Chondrocyte (in vitro differentiated cells): Measurements from ENCODE around the gene DCTN1. TPM values are rescaled to one million over a fixed set of nuclear protein-coding genes. Genes with fewer than 3 reads are reported as not detected.

Source experiments
- DNase-seq: peaks from one replicate; pipeline ENCODE4 v3.0.0; 2021; ENCODE audit warnings: mixed read lengths, low spot score
- H3K27ac Mint-ChIP-seq: one replicate; pipeline ENCODE4 v1.8.0; 2021; ENCODE audit warnings: mild to moderate bottlenecking, moderate library complexity, mixed read lengths; ENCODE audit not compliant: unreplicated experiment
- H3K27me3 Mint-ChIP-seq: 2 replicates; pipeline ENCODE4 v1.8.0; 2021; ENCODE audit warnings: low read depth, mixed read lengths
- H3K36me3 Mint-ChIP-seq: 2 replicates; pipeline ENCODE4 v1.8.0; 2021; ENCODE audit warnings: low read depth, mixed read lengths
- H3K4me1 Mint-ChIP-seq: 2 replicates; pipeline ENCODE4 v1.8.0; 2021; ENCODE audit warnings: low read depth, mild to moderate bottlenecking, mixed read lengths
- H3K4me3 Mint-ChIP-seq: one replicate; pipeline ENCODE4 v1.8.0; 2021; ENCODE audit warnings: mild to moderate bottlenecking, moderate library complexity, mixed read lengths; ENCODE audit not compliant: unreplicated experiment
- H3K9me3 Mint-ChIP-seq: 2 replicates; pipeline ENCODE4 v1.8.0; 2021; ENCODE audit warnings: low read depth, mixed read lengths
- total RNA-seq: library from RNA; stranded (reverse); gene quantifications from 3 replicates; pipeline ENCODE4 v1.2.1, GENCODE V29; 2021
- TF ChIP-seq, protein P1 (sequence below): fragments of 200-600 bp; sonication (generic); IDR thresholded peaks from 2 replicates; pipeline ENCODE4 v1.5.0; 2021; ENCODE audit warnings: antibody characterized with exemption, mild to moderate bottlenecking, moderate library complexity

DCTN1 gene
- total RNA-seq, 1 donor from 2014 or later = 157 TPM

DNA sequence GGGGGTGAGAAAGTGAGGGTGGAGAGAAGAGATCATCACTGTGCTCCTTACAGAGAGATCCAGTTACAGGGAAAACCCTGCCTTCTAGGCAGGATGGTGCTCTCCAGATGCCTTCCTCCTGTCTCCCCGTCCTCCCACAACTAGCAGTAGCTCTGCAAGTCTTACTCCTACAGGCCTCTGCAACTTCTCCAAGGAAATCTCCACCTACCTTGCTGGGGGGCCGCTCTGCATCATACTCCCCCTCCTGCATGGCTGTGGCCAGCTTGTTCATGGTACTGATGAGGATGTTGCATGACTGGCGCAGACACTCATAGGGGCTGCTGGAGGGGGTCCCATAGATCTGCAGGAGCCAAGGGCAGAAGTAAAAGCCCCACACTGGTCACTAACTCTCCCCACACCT lies 14.1 kb downstream of the DCTN1 start:
- peaks cover 72% of the 10 kb centered on the region for H3K36me3 Mint-ChIP-seq
- H3K27me3 Mint-ChIP-seq = no peaks in the 10 kb centered on the region
- no peak overlapping the region for H3K27ac Mint-ChIP-seq
- no peak overlapping the region for H3K4me3 Mint-ChIP-seq
- H3K9me3 Mint-ChIP-seq = no peaks in the 10 kb centered on the region
- TF ChIP-seq, protein P1, sequence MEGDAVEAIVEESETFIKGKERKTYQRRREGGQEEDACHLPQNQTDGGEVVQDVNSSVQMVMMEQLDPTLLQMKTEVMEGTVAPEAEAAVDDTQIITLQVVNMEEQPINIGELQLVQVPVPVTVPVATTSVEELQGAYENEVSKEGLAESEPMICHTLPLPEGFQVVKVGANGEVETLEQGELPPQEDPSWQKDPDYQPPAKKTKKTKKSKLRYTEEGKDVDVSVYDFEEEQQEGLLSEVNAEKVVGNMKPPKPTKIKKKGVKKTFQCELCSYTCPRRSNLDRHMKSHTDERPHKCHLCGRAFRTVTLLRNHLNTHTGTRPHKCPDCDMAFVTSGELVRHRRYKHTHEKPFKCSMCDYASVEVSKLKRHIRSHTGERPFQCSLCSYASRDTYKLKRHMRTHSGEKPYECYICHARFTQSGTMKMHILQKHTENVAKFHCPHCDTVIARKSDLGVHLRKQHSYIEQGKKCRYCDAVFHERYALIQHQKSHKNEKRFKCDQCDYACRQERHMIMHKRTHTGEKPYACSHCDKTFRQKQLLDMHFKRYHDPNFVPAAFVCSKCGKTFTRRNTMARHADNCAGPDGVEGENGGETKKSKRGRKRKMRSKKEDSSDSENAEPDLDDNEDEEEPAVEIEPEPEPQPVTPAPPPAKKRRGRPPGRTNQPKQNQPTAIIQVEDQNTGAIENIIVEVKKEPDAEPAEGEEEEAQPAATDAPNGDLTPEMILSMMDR = no peak
- peak; percentile 69 for DNase-seq
- no peaks in the 10 kb centered on the region for H3K4me1 Mint-ChIP-seq

DNA sequence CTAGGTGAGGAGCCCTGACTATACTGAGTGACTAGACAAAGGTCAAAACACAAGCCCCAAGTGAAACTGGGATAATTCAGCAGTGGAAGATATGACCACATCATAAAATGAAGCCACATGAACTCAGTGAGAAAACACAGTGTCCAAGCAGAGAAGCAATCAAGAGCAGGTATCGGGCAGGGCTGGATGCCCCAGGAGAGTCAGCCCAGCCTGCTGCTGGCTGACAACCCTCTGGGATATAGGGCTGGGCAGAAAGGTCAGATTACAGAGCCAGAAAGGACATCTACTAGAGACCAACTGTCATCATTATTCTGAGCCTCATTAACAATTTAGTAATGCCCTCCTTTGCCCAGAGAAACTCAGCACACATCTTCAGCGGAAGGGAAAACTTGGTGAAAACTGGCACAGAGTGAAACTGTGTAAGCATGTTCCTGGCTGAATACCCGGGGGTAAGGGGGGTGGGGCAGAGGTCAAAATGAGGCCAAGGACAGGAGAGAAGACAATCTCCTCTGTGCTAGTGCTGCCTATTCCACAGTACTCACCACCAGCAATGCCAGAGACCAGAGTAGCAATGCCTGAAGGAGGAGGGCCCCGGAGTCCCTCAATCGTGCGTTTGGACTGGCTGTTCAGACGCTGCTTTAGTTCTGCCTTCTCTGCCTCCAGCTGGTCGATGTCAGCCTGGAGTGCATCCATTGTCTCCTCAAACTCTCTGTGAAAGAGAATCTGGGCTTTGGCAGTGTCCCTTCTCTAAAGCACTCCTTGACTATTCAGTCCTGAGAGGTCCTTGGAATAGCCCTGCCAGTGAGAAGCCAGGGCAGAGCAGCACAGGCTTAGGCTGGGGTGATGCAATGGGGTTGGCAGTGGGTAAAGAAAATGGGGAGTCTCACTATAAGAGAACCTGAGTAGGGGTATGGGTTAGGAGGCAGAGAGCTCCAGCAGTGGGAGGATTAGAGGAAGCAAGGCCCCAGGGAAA lies 15.3 kb downstream of the DCTN1 start:
- Mint-ChIP-seq H3K36me3 (peaks cover 66% of the 10 kb centered on the region), H3K9me3 (no peaks in the 10 kb centered on the region), H3K27me3 (no peaks in the 10 kb centered on the region), H3K27ac (no peak overlapping the region), H3K4me3 (no peak overlapping the region), H3K4me1 (no peaks in the 10 kb centered on the region)
- TF ChIP-seq, protein P1 = no peak
- DNase-seq = peak; percentile 62

- Mint-ChIP-seq H3K9me3 (no peaks in the 10 kb centered on the region), H3K27ac (no peak overlapping the region), H3K4me3 (no peak overlapping the region), H3K27me3 (no peaks in the 10 kb centered on the region), H3K4me1 (no peaks in the 10 kb centered on the region), H3K36me3 (peaks cover 60% of the 10 kb centered on the region)
- DNase-seq = no peak
- TF ChIP-seq, protein P1 = no peak
These were observed 18.8 kb downstream of the DCTN1 start for GRCh38 chr2:74361327-74361726.

DNA sequence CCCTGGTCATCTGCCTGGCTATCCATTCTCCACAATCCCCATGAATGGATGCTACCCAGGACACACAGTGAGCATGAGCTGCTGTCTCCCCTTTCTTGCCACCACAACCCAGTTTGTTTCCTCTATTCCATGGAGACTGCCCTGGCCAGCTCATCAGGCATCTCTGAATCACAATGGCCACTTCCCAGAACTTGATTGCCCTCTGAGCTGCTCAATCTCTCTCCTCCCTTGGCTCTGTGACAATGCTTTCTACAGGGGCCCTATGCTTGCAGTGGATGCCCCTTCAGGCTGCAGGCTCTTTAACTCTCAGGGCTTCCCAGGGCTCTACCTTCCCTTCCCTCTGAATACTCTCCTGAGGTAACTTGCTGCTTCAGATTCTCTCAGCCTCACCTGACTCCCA lies 22.5 kb downstream of the DCTN1 start:
- Mint-ChIP-seq H3K36me3 (peaks cover 42% of the 10 kb centered on the region), H3K4me1 (no peaks in the 10 kb centered on the region), H3K9me3 (no peaks in the 10 kb centered on the region)

GRCh38 chr2:74349889-74350288 lies 30.2 kb downstream of the DCTN1 start:
- TF ChIP-seq, protein P1 = no peak
- Mint-ChIP-seq H3K27ac (no peak overlapping the region), H3K27me3 (no peaks in the 10 kb centered on the region), H3K36me3 (peaks cover 2% of the 10 kb centered on the region), H3K9me3 (no peaks in the 10 kb centered on the region), H3K4me1 (no peaks in the 10 kb centered on the region), H3K4me3 (no peak overlapping the region)
- DNase-seq = no peak

More for the DNA sequence above, 22.5 kb downstream of the DCTN1 start:
- TF ChIP-seq, protein P1 = no peak
- H3K4me3 Mint-ChIP-seq = no peak overlapping the region
- H3K27ac Mint-ChIP-seq = no peak overlapping the region
- DNase-seq = no peak
- no peaks in the 10 kb centered on the region for H3K27me3 Mint-ChIP-seq
